HG02852 (cell line): ENCODE measurements around the gene ISG15.
"Not testable (repeated sequence)": the region's sequence is repeated elsewhere in the genome, so short reads cannot be mapped to it uniquely, and the experiment has no call there.

Experiments
- ATAC-seq: cut with Tn5 transposase; IDR thresholded peaks from one replicate; pipeline ENCODE4 v1.9.1; 2021; ENCODE audit warnings: mild to moderate bottlenecking, moderate library complexity; ENCODE audit not compliant: unreplicated experiment

The ISG15 gene

DNA sequence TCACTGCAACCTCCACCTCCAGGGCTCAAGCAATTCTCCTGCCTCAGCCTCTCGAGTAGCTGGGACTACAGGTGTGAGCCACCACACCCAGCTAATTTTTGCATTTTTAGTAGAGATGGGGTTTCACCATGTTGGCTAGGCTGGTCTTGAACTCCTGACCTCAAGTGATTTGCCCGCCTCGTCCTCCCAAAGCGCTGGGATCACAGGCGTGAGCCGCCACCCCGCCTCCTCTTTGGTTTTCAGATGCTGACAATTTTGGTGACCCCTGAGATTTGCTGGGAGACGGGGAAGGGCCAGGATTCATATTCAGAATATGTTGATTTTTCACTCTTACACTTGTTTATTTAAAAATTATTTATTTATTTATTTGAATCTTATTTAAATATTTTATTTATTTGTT, 3.2 kb upstream of the ISG15 start:
- ATAC-seq: not testable (repeated sequence)

DNA sequence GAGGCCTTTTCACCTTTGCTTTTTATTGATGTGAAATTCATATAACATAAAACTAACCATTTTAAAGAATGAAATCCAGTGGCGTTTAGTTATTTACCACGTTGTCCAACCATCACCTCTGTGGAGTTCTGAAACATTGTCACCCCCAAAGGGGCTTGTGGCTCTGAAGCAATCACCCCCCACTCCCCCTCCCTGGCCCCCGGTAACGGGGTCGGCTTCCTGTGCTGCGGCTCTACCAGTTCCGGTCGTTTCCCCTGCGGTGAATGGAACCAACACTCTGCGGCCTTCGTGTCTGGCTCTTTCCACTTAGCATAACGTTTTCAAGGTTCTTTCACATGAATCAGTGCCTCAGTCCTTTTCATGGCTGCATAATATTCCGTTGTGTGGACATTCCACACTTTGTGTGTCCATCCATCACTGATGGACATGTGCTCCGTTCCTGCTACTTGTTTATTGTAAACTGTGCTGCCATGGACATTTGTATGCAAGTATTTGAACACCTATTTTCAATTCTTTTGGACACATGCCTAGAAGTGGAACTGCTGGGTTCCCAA, 1.8 kb upstream of the ISG15 start:
- no peak for ATAC-seq

- not testable (repeated sequence) for ATAC-seq
Observed at GRCh38 chr1:1012736-1013104, 577 bp upstream of the ISG15 start.

- ATAC-seq: no peak
Observed at GRCh38 chr1:1013922-1014648, 788 bp downstream of the ISG15 start.

DNA sequence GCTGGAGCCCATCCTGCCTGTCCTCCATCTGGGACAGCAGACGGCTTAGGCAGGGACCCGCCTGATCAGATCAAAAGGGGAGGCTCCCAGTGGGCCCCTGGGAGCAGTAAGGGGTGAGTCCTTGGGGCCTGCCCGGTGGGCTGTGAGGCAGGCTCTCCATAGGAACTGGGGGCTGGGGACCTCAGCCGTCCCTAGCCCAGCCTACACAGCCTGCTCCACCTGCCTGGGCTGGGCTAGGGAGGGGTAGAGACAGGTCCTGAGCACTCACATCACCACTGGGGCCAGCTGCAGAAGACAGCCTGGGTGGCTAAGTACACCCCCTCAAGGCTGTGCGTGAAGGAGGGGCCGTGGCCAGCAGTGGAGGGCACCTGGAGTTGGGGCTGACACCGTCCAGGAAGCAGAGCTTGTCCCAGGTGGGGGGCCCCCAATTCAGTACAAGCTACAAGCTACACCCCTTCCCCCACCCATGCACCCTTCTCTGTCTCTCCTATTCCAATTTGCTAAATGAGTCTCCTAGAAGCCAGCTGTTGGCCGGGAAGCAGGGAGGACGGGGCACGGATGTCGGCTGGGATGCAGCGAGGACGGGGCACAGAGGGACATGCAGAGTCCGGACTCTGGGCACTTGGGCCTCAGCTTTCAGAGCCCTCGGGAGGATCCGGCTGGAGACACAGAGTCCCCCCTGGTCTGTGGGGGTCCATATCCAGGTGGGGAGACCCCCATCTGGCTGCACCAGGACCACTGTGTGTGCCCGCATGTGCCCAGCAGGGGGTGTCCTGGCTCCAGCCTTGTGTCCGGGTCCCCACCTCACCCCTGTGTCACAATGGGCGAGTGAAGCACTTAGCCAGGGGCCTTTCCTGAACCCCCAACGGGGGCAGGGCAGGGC, 1.7 kb downstream of the ISG15 start:
- ATAC-seq: no peak

DNA sequence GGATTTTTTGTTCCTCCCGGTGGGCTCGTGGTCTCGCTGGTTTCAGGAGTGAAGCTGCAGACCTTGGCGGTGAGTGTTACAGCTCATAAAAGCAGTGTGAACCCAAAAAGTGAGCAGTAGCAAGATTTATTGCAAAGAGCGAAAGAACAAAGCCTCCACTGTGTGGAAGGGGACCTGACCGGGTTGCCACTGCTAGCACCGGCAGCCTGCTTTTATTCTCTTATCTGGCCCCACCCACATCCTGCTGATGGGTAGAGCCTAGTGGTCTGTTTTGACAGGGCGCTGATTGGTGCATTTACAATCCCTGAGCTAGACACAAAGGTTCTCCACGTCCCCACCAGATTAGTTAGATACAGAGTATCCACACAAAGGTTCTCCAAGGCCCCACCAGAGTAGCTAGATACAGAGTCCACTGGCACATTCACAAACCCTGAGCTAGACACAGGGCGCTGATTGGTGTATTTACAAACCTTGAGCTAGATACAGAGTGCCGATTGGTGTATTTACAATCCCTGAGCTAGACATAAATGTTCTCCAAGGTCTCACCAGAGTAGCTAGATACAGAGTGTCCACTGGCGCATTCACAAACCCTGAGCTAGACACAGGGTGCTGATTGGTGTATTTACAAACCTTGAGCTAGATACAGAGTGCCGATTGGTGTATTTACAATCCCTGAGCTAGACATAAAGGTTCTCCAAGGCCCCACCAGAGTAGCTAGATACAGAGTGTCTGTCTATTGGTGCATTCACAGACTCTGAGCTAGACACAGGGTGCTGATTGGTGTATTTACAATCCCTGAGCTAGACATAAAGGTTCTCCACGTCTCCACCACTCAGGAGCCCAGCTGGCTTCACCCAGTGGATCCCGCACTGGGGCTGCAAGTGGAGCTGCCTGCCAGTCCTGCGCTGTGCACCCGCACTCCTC, 4.4 kb downstream of the ISG15 start:
- not testable (repeated sequence) for ATAC-seq

DNA sequence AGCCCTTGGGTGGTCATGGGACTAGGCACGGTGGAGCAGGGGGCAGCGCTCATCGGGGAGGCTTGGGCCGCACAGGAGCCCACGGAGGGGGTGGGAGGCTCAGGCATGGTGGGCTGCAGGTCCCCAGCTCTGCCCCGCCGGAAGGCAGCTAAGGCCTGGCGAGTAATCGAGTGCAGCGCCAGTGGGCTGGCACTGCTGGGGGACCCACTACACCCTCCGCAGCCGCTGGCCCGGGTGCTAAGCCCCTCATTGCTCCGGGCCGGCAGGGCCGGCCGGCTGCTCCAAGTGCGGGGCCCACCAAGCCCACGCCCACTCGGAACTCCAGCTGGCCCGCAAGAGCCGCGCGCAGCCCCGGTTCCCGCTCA, 5.0 kb downstream of the ISG15 start:
- not testable (repeated sequence) for ATAC-seq

- ATAC-seq: peak; percentile 62
Observed at GRCh38 chr1:1019122-1019999, 6.1 kb downstream of the ISG15 start.

DNA sequence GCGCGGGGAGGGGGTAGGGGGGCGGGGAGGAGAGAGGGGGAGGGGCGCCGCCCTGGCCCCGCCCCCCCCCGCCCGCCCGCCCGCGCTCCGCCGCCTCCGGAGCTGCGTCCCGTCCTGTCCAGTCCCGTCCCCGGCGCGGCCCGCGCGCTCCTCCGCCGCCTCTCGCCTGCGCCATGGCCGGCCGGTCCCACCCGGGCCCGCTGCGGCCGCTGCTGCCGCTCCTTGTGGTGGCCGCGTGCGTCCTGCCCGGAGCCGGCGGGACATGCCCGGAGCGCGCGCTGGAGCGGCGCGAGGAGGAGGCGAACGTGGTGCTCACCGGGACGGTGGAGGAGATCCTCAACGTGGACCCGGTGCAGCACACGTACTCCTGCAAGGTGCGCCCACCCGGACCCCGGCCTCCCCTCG, 6.7 kb downstream of the ISG15 start, which contains the start of gene AGRN:
TSS of gene AGRN (plus strand) at position 121 of the 405 bp plus-strand sequence. CDS start at position 174, 53 bp downstream.
- ATAC-seq: peak; percentile 25

- no peak for ATAC-seq
Observed at GRCh38 chr1:1020415-1021009, 7.2 kb downstream of the ISG15 start.

GRCh38 chr1:1021010-1021919, 8.0 kb downstream of the ISG15 start:
- no peak for ATAC-seq

DNA sequence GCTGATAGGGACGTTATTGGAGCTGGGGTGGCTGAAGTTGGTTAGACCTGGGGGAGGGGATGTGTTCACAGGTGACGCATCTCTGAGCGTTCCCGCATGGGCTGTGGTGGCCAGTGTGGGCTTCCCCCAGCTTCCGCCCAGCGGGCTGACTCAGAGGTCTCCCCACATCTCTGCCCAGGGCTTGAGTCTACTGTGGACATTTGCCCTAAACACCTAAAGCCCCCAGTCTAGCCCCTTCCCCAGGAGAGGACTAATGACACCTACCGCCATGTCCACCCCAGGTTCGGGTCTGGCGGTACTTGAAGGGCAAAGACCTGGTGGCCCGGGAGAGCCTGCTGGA, 8.6 kb downstream of the ISG15 start:
- no peak for ATAC-seq

GRCh38 chr1:1022302-1023009, 9.2 kb downstream of the ISG15 start:
- no peak for ATAC-seq

- no peak for ATAC-seq
Observed at GRCh38 chr1:1023700-1024099, 10.4 kb downstream of the ISG15 start.

DNA sequence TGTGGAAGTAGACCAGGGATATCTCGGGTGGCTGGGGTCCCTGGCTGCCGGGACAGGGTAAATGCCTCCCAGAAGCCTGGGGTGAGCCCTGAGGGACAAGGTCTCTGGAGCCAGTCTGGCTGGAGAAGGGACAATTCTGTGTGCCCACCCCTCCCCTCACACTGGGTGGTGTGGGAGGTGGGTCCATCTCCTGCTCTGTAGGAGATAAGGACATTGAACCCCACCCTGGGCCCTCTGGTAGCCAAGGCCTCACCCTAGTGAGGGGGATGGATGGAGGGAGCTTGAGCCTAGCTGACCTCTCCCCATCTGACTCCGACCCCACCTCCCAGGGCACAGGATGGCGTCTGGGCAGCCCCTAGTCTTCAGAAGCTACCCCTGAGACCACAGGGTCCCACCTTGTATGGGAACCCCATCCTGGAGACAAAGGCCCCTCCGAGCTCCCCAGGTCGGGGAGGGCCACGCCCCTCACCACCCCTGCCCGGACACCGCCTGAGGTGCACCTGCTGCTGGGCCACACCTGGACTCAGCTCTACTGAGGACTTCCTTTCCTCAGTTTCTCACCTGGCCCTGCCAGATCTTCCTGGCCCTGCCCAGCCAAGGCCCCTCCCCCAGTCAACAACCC, 11.0 kb downstream of the ISG15 start:
- no peak for ATAC-seq

- no peak for ATAC-seq
Observed at GRCh38 chr1:1024771-1025699, 11.7 kb downstream of the ISG15 start.
